DMS79 (cell line): ENCODE data around the gene FCHSD2.
"Not testable (repeated sequence)": the region's sequence is repeated elsewhere in the genome, so short reads cannot be mapped to it uniquely, and the experiment has no call there.

ENCODE experiments used
- DNase-seq: peaks from one replicate; lab custom pipeline; 2025; lab: John Stamatoyannopoulos, UW

Gene FCHSD2

GRCh38 chr11:72793425-72794367, 348.4 kb downstream of the FCHSD2 start, which contains the start of gene STARD10:
TSS of gene STARD10 (minus strand) at chr11:72794047. CDS start at chr11:72781181, 12,866 bp downstream.
- DNase-seq: peak; percentile 95

- no peak for DNase-seq
These were observed 349.1 kb downstream of the FCHSD2 start for GRCh38 chr11:72793076-72793424.

GRCh38 chr11:72792437-72793021, 349.6 kb downstream of the FCHSD2 start:
- no peak for DNase-seq

GRCh38 chr11:72791228-72791627, 350.9 kb downstream of the FCHSD2 start:
- DNase-seq: not testable (repeated sequence)

GRCh38 chr11:72789493-72790131, 352.5 kb downstream of the FCHSD2 start:
- no peak for DNase-seq

- no peak for DNase-seq
These were observed 353.9 kb downstream of the FCHSD2 start for GRCh38 chr11:72788241-72788640.

GRCh38 chr11:72787216-72788104, 354.7 kb downstream of the FCHSD2 start:
- no peak for DNase-seq
